ENCODE measurements around the gene FGFR3.

FGFR3 gene

DNA sequence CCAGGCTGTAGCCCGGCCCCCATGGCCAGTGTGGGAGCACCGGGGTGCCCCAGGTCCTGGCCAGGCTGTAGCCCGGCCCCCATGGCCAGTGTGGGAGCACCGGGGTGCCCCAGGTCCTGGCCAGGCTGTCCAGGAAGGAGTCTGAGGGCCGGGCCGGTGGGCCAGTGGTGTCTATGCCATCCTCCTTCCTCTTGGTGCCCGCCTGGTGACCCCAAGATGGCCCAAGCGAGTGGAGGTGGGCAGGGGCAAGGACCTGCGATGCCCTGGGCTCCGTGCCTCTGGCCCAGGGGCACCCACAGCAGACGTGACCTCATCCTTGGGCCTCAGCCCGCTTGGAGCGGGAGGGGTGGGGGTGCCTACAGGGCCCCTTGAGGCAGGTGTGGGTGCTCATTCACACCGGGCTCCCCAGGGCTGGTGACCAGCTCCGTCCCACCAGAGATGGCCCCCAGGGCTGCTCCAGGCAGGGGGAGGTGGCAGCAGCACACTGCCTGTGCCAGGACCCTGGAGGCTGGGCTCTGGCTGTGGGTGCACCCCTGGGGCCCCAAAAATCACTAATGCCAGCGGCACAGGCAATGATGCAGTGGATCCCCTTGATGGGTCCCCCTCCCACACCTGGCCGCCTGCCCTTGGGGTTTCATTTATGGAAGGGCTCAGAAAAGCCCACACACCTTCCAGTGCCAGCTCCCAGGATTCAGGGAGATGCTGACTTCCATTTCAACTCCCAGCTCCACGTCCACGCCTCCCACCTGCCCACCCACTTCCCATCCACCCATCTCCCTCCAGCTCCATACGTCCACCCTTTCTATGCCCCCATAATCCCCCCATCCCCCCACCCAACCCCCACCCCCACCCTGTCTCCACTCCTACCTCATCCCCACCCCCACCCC, 36.0 kb upstream of the FGFR3 start:
- DNase-seq: no peak

DNA sequence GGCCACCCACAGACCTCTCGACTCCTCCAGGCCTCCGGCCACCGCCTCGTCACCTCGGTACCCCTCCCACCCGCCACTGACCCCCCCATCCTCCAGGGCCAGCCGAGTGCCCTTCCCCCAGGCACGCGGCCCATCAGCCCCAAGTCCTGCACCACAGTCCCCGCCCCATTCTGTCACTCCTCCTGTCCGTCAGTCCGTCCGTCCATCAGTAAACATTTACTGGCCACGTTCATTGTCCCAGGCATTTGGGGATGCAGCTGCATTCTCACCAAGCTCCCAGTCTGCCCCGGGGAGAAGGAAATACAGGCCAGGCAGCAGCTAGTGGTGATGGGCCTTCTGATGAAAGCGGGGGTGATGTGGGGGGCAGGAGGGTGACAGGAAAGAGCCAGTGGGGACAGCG, 35.3 kb upstream of the FGFR3 start:
- DNase-seq: no peak

DNA sequence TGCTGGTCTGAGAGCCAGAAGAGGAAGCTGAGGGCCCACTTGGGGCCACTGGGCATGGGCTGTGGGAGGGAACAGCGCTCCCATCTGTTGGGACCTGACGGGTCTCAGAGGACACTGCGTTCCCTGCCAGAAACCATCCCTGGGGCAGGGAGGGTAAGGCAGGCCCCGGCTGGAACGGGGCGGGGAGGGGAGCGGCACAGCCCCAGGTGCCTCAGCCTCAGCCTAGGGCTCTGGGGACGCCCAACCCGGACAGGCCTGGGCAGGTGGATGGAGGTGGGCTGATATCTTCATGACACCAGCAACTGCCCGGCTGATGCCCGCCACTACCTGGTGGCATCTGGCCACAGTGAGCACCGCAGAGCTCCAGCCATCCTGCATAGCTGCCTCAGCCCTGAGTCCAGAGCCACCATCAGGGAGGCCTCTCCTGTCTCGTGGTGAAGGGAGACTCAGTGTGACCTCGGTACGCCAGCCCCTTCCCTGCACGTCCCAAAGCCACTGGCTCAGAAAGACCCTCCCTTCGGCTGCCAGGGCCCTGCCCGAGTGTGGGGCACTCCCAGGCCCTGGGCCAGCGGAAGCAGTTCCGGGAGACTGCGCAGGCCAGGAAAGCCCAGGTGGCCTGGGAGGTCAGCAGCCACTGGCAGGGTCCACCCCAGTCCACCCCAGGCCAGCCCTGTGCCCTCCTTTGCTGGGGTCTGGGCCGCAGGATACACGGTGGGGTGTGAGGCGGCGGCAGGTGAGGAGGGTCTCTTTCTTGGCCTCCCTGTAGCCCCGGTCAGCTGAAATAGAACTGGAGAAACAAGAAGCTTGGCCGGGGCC, 34.6 kb upstream of the FGFR3 start:
- DNase-seq: no peak

GRCh38 chr4:1759170-1759817, 33.8 kb upstream of the FGFR3 start:
- DNase-seq: no peak

- DNase-seq: no peak
Observed at GRCh38 chr4:1759818-1760223, 33.3 kb upstream of the FGFR3 start.

DNA sequence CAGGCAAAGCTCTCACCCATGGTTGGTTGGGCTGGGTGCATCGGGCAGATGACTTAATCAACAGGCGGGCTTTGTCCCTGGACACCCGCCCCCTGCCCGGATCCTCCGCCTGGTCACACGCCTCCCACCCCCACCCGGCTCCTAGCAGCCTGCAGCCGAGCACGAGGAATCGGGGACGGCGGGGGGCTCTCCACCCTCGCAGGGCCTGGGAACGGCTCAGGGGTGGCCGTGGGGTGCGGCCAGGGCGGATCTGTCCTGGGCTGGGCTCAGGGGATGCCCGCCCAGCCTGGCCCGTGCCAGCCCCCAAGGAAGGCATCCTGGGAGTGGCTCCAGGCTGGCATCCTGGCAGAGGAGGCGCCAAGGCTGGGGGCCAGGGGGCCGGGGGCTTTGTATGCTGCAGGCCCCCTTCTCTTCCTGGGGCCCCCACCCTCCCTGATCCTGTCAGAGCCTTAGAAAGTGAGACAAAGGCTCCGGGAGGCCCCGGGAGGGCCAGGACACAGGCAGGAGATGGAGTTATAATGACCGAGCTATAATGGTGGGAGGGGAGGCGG, 32.5 kb upstream of the FGFR3 start:
- DNase-seq: no peak

DNA sequence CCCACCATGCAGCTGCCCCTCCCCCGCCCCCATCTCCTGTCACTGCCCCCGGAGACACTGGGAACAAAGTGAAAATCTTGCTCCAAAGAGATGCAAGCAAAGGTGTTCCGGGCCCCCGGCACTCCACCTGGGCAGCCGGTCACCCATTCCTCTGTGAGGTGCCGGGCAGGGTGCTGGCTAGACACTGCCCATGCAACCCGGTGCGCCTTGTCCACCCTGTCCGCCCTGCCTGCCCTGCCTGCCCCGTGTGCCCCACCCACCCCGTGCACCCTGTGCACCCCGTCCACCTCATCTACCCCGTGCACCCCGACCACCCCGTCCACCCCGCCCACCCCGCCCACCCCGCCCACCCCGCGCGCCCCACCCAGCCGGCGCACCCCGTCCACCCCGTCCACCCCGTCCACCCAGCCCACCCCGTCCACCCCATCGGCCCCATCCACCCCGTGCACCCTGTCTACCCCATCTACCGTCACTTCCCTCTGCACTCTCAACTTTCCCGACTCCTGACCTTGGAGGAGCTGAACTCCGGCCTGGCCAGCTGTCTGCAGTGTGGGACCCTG, 31.9 kb upstream of the FGFR3 start:
- DNase-seq: no peak

GRCh38 chr4:1762264-1763010, 30.7 kb upstream of the FGFR3 start:
- DNase-seq: no peak

- no peak for DNase-seq
Observed at GRCh38 chr4:1763070-1763549, 30.0 kb upstream of the FGFR3 start.

- DNase-seq: no peak
Observed at GRCh38 chr4:1763550-1764080, 29.5 kb upstream of the FGFR3 start.

DNA sequence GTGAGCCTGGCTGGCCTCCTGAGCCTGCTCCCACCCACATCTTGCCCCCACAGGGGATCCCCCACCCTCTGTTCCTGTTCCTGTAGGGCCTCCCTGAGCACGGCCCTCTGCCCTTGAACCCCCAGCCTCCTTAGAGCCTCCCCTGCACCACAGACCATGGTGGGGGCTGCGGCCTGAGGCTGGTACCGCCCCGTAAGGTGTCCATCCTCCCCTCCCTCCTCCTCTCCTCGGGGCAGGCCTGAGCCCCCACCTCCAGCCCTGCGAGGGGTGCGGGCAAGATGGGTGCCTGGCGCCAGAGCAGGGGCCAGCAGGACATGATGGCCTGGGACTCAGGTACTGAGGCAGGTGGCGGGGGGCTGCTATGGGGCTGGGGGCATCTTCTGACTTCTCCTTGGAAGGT, 28.4 kb upstream of the FGFR3 start:
- no peak for DNase-seq

DNA sequence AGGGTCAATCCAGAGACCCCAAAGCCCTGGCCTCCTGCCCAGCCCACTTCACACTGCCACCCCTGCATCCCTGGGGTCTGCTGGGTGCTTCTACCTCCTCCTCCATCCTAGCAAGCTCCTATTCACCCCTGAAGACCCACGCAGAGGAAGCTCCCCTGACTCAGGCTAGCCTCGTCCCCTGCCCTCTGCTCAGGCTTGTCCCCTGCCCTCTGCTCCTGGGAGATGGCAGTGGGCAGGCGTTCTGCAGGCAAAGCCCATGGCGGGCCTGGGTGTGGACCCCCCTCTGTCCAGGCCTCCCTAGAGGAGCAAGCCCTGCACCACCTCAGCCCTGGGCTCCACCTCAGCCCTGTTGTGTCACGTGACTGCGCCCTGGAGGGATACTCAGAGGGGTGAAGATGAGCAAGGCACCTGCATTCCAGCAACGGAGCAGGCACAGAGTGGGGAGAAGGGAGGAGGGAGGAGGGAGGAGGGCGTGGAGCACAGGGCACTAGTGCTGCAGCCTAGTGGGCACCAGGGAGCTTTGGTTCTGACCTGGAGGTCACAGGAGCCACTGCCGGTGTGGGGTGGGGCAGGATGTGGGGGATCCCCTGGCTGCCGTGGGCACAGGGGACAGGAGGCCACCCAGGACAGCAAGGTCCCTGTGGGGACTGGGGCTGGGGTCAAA, 27.6 kb upstream of the FGFR3 start:
- DNase-seq: no peak

DNA sequence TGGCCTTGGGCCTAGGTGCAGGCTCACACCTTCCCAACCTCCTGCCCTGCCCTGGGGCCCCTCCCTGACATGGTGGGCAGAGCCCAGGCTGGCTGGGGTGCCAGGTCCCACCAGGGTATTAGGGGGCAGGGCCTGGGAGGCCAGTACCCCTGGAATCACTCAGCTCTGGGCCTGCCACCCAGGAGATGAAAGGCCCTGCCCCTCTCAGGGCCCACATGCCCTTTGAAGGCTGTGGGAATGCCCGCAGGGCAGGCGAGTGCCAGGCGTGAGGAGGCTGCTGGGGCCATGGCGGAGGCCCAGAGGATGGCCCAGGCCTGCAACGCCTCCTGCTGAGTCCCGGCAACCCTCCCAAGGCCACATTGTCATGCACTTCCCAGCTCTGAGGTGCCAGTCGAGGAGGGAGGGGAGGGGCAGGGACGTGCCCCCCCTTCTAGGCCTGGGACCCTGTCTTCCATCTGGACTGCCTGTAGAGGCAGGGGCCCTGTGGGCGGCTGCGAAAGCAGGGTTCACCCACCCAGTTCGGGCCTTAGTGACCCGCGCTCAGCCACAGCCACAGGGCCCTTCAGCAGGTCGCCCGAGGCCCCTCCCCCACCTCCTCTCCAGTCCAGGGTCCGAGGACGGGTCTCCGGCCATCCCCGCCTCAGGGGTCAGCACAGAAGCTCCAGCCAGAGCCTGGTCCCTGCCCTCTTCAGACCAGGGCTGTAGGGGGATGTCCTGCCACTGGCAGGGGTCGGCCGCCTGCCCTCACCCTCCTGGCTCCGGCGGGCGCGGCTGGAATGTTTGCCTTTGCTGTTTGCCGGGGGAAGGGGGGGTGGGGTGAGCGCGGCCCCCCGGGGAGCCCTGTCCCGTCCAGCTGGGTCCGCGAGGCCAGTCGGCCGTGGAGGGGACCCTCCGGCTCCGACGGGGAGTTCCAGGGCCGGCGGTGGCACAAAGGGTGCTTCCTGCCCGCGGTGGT, 26.7 kb upstream of the FGFR3 start:
- no peak for DNase-seq

DNA sequence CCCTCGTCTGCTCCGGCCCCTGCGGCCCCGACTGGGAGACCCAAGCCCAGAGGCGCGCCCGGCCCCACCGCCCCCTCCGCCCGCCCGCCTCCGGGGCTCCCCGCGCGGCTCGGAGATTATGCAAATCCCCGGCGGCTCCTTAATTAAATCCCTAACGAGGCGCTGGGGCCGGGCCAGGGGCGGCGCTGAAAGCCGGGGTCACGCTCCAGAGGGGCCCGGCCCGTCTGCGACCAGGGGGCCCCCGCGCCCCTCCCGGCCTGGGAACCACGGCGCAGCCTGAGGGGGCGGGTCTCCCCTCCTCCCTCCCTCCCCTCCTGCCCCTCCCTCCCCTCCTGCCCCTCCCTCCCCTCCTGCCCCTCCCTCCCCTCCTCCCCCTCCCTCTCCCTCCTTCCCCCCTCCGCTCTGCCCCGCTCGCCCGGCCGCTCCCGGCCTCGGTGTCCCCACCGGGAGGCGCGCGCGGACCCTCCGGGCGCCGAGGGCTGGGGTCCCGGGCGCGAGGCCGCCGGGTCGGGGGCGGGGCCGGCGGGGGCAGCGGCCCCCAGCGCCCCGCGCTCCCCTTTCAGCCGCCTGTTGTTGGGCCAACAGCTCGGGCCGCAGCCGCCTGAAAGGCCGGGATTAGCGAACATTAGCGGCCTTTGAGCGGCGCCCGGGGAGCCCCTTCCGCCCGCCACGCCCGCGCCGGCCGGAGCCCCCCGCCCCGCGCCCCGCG, 25.9 kb upstream of the FGFR3 start:
- no peak for DNase-seq

DNA sequence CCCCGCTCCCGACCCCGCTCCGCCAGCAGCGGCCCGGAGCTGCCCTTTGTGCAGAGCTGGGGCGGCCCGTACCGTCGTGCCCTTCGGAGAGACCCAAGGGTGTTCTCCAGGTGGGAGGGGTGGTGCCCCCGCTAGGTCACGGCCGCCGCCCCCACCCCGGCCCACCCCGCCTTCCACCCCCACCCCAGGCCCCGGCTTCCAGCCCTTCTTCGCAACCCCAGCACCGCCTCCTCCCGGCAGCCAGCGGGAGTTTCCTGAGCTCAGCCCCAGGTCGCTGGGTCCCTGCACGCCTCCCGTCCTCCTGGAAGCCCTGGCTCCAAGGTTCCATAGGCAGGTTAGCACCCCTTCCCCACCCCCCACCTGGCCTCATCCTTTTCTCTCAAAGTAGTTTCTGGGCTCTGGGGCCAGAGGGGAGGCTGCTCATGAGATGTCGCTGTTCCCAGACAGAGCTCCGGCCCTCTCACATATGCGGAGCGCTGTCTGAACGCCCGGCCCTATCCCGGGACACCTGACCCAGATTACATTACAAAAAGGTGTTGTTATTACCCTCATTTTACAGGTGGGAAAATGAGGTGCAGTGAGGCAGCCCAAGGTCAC, 25.2 kb upstream of the FGFR3 start:
- no peak for DNase-seq

GRCh38 chr4:1768367-1769034, 24.6 kb upstream of the FGFR3 start:
- DNase-seq: no peak

GRCh38 chr4:1769692-1770091, 23.4 kb upstream of the FGFR3 start:
- no peak for DNase-seq

DNA sequence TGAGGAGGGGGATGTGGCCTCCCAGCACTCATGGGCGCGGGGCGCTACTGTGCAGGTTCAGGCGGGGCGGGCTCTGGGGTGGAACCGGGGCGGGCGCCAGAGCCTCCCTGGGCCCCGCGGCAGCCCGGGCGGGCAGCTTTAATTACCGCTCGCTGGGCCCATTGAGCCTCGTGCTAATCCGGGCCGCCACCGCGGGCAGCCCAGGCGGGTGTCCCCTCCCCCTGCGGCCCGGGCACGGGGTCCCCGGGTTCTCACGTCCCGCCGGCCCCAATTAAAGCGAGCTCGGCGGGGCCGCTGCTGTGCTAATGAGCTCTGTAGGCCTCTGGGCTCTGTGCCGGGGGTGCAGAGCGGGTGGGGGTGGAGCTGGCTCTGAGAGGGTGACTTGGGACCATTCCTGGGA, 22.8 kb upstream of the FGFR3 start:
- DNase-seq: no peak

Measured in NCI-H187 (cell line).